ENCODE results near the gene MTREX. TPM values are rescaled to one million over a fixed set of nuclear protein-coding genes. Genes with fewer than 3 reads are reported as not detected.

Gene MTREX
- total RNA-seq, 4 donors from 2014 or later = 50.7 to 68.3 (median 64.1) TPM

- TF ChIP-seq POLR2A (IDR thresholded peaks at IDR 0.05) = no peak
- DNase-seq (ENCODE audit: low spot score in 2 of 2) = no peak
- WGBS, 2 donors = 84 to 85% methylated on average over 3 of the region's 3 CpGs
- no peak overlapping the region for H3K4me3 ChIP-seq (ENCODE audit: low read depth, poor library complexity, severe bottlenecking)
- intact Hi-C loops (cut with DNase I; ENCODE audit: low total_unique reads) = loop anchor here (5.0 kb wide), 1 partner anchor 284 kb away; no protein-coding TSS in a partner anchor
These were observed 100.2 kb downstream of the MTREX start for GRCh38 chr5:55407984-55408383.

- WGBS, 2 donors = 93 to 100% methylated on average over 1 of the region's 1 CpG
- TF ChIP-seq CTCF (IDR thresholded peaks at IDR 0.05) = no peak
- no peak for TF ChIP-seq POLR2A (IDR thresholded peaks at IDR 0.05)
- no peak overlapping the region for H3K4me3 ChIP-seq (ENCODE audit: low read depth, poor library complexity, severe bottlenecking)
- intact Hi-C loops (cut with DNase I; ENCODE audit: low total_unique reads) = loop anchor here (5.0 kb wide), 1 partner anchor 283 kb away; no protein-coding TSS in a partner anchor
- DNase-seq (ENCODE audit: low spot score in 2 of 2) = no peak
These were observed 102.0 kb downstream of the MTREX start for GRCh38 chr5:55409775-55410174.

- intact Hi-C loops (cut with DNase I; ENCODE audit: low total_unique reads) = no loop called here
- no peak overlapping the region for H3K4me3 ChIP-seq (ENCODE audit: low read depth, poor library complexity, severe bottlenecking)
- 63 to 73% methylated on average over 3 of the region's 3 CpGs for WGBS, 2 donors
- no peak for DNase-seq (ENCODE audit: low spot score in 2 of 2)
- TF ChIP-seq POLR2A (IDR thresholded peaks at IDR 0.05) (no peak), CTCF (IDR thresholded peaks at IDR 0.05) (no peak)
These were observed 103.1 kb downstream of the MTREX start for GRCh38 chr5:55410845-55411244.

- intact Hi-C loops (cut with DNase I; ENCODE audit: low total_unique reads) = no loop called here
- no peak for TF ChIP-seq POLR2A (IDR thresholded peaks at IDR 0.05)
- no peak for TF ChIP-seq CTCF (IDR thresholded peaks at IDR 0.05)
- no peak overlapping the region for H3K4me3 ChIP-seq (ENCODE audit: low read depth, poor library complexity, severe bottlenecking)
- WGBS, 2 donors = 91 to 93% methylated on average over 1 of the region's 1 CpG
- no peak for DNase-seq (ENCODE audit: low spot score in 2 of 2)
These were observed 104.1 kb downstream of the MTREX start for GRCh38 chr5:55411876-55412275.

GRCh38 chr5:55413644-55414043 is 105.9 kb downstream of the MTREX start:
- 87 to 88% methylated on average over 2 of the region's 2 CpGs for WGBS, 2 donors
- TF ChIP-seq POLR2A (IDR thresholded peaks at IDR 0.05) = no peak
- TF ChIP-seq CTCF (IDR thresholded peaks at IDR 0.05) = no peak
- H3K4me3 ChIP-seq (ENCODE audit: low read depth, poor library complexity, severe bottlenecking) = no peak overlapping the region
- intact Hi-C loops (cut with DNase I; ENCODE audit: low total_unique reads) = no loop called here
- no peak for DNase-seq (ENCODE audit: low spot score in 2 of 2)

- no peak overlapping the region for H3K4me3 ChIP-seq (ENCODE audit: low read depth, poor library complexity, severe bottlenecking)
- intact Hi-C loops (cut with DNase I; ENCODE audit: low total_unique reads) = no loop called here
- DNase-seq (ENCODE audit: low spot score in 2 of 2) = no peak
- no peak for TF ChIP-seq POLR2A (IDR thresholded peaks at IDR 0.05)
- TF ChIP-seq CTCF (IDR thresholded peaks at IDR 0.05) = no peak
These were observed 107.3 kb downstream of the MTREX start for GRCh38 chr5:55415071-55415470.
